ENCODE results near the gene HOXD4. TPM values are rescaled to one million over a fixed set of nuclear protein-coding genes. Genes with fewer than 3 reads are reported as not detected.

HOXD4 gene
- total RNA-seq, 4 donors from 2014 or later, result 0.29 to 1.4 TPM; not detected in 2

- no peak for DNase-seq
- H3K27me3 ChIP-seq, result peaks cover 97 to 100% (median 100%) of the 10 kb centered on the region in 3 donors
- in situ Hi-C loops (cut with MboI; ENCODE audit: low sequenced_read_pairs in 4 of 4), result loop anchor here in 2 of 4 donors (25.0 kb wide), 1 partner anchor 698 kb away; no protein-coding TSS in a partner anchor
- H3K36me3 ChIP-seq, result no peaks in the 10 kb centered on the region
- intact Hi-C loops (cut with DNase I; ENCODE audit: low total_unique reads), result loop anchor here (5.0 kb wide), 1 partner anchor 37 kb away; no protein-coding TSS in a partner anchor
- H3K9me3 ChIP-seq, result no peaks in the 10 kb centered on the region
- no peak for ATAC-seq
- H3K4me1 ChIP-seq, result peaks cover 6 to 16% of the 10 kb centered on the region in 2 donors
- no peak for TF ChIP-seq POLR2A (IDR thresholded peaks at IDR 0.05)
- TF ChIP-seq, protein P1, sequence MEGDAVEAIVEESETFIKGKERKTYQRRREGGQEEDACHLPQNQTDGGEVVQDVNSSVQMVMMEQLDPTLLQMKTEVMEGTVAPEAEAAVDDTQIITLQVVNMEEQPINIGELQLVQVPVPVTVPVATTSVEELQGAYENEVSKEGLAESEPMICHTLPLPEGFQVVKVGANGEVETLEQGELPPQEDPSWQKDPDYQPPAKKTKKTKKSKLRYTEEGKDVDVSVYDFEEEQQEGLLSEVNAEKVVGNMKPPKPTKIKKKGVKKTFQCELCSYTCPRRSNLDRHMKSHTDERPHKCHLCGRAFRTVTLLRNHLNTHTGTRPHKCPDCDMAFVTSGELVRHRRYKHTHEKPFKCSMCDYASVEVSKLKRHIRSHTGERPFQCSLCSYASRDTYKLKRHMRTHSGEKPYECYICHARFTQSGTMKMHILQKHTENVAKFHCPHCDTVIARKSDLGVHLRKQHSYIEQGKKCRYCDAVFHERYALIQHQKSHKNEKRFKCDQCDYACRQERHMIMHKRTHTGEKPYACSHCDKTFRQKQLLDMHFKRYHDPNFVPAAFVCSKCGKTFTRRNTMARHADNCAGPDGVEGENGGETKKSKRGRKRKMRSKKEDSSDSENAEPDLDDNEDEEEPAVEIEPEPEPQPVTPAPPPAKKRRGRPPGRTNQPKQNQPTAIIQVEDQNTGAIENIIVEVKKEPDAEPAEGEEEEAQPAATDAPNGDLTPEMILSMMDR (IDR thresholded peaks at IDR 0.05 in 4 of 5, conservative IDR thresholded peaks at IDR 0.05 in 1 of 5), result no peak
- no peak overlapping the region for H3K4me3 ChIP-seq
- no peak overlapping the region for H3K27ac ChIP-seq
Observed at GRCh38 chr2:176114120-176114929, 37.0 kb upstream of the HOXD4 start.

DNA sequence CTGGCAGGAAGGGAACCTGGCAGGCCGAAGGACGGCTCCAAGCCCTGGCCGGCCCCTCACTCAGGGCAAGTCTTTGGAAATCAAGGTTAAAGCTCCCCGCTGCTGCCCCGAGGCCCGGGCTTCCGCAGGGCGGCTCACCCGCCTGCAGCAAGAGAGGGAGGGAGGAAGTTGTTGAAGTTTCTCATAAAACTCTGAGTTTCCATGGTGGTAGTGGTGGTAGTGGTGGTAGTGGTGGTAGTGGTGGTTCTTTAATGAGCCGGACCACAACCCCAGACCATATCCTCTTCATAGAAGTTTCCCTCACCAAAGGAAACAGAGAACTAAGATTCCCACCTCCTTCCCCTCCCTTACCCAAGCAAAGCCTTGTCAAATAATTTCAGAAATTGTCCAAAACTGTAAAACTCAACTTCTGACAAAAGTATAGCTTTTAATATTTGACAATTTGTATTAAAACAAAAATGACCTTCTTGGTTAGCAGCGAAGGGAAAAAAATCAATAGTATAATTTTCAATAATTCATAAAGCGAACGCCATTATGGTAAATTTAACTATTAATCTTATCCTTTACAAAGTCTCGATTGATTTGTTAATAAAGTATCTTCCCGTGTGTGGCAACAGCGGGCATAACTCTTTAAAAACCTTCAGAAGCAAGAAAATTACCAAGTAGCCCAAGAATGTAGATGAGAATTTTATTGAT lies 36.3 kb upstream of the HOXD4 start:
- H3K4me3 ChIP-seq, result no peak overlapping the region
- TF ChIP-seq POLR2A (IDR thresholded peaks at IDR 0.05), result no peak
- TF ChIP-seq, protein P1 (IDR thresholded peaks at IDR 0.05 in 4 of 5, conservative IDR thresholded peaks at IDR 0.05 in 1 of 5), result no peak
- H3K9me3 ChIP-seq, result no peaks in the 10 kb centered on the region
- H3K27me3 ChIP-seq, result peaks cover 95 to 100% (median 100%) of the 10 kb centered on the region in 3 donors
- intact Hi-C loops (cut with DNase I; ENCODE audit: low total_unique reads) (loop anchor here (5.0 kb wide), 1 partner anchor 38 kb away; no protein-coding TSS in a partner anchor), in situ Hi-C loops (cut with MboI; ENCODE audit: low sequenced_read_pairs in 4 of 4) (loop anchor here in 2 of 4 donors (25.0 kb wide), 1 partner anchor 697 kb away; no protein-coding TSS in a partner anchor)
- DNase-seq (no peak), ATAC-seq (no peak)
- H3K4me1 ChIP-seq, result peaks cover 6 to 16% of the 10 kb centered on the region in 2 donors
- no peaks in the 10 kb centered on the region for H3K36me3 ChIP-seq
- H3K27ac ChIP-seq, result no peak overlapping the region

DNA sequence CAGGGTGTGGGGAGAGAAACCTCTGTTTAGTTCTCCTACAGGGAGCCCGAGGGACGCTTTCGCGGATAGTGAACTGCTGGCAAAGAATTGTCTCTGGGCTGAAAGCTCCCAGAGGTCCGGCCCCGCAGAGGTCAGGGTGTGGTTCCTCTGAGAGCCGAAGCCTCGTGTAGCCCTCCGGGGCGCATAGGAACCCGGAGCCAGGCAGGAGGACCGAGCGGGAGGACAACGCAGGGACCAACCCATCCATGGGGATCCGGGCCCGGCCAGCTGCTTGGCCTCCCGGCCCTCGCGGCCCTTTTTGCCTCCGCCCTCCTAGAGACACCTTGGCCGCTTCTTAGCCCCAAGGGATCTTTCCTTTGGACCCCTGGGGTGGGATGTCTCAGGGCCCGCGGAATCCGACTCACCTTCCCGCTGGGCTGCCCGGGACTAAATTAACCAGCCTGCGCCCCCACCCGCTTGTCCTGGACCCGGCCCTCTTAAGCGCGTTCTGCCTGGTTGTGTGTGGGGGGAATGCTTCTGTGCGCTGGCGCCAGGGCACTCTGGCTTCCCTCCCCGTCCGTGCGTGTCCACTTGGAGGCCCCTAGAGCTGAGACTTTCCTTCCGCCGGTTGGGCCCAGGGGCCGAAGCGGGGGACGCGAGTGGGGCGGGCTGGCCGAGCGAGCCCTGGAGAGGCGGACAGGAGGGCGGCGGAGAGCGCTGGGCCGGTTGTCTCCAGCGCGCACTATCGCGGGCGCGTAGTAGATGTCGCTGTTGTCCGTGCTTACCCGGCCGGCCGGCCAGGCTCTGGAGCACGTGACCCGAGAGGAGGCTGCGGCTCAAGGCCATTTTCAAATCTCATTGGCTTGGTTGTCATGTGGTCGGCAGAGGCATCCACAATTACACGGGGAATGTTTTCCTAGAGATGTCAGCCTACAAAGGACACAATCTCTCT lies 35.2 kb upstream of the HOXD4 start, which contains the start of gene HOXD10:
TSS of gene HOXD10 (plus strand) at position 896 of the 931 bp plus-strand sequence. CDS start 56 bp downstream, outside the sequence.
- Histone ChIP-seq H3K27ac (peak within 1 kb of the TSS in 3 of 4 donors; percentile 3 to 12 (median 12)), H3K9me3 (no peaks in the 10 kb centered on the region), H3K4me1 (peaks cover 6 to 15% of the 10 kb centered on the region in 2 donors), H3K36me3 (no peaks in the 10 kb centered on the region), H3K27me3 (peaks cover 95 to 100% (median 100%) of the 10 kb centered on the region in 3 donors), H3K4me3 (peak within 1 kb of the TSS; percentile 18 to 35 (median 30))
- ATAC-seq (peak; percentile 70 to 79), DNase-seq (peak in 1 of 2 donors; percentile 43)
- intact Hi-C loops (cut with DNase I; ENCODE audit: low total_unique reads), result no loop called here
- in situ Hi-C loops (cut with MboI; ENCODE audit: low sequenced_read_pairs in 4 of 4), result loop anchor here in 2 of 4 donors (25.0 kb wide), 1 partner anchor 696 kb away; no protein-coding TSS in a partner anchor
- TF ChIP-seq, protein P1 (IDR thresholded peaks at IDR 0.05 in 4 of 5, conservative IDR thresholded peaks at IDR 0.05 in 1 of 5), result peak in 4 of 5 experiments; percentile 23 to 49 (median 30)
- TF ChIP-seq POLR2A (IDR thresholded peaks at IDR 0.05), result no peak
